ENCODE measurements around the gene OR52K1.

The OR52K1 gene

DNA sequence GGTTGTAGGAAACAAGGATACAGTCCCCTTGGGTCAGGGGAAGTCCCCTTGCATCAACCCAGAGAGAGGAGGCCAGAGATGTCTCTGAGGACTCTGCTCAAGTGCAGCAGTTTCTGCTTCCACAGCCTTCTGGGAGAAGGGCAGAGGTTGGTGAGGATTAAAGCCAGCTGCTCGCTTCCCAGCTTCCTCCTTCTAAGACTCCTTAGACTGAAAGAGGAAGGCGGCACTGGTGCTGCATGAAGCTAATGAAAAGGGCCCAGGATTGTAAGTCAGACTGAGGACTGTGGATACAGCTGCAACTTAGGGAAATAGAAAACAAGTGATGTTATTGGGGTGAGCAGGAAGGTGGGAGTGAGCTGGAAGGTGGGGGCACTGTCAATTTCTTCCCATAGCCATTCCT lies at the start of gene OR52K1:
Gene OR52K1, plus strand, starts transcription at position 202 of the 400 bp plus-strand sequence. CDS start 6,255 bp downstream, outside the sequence.
- Mint-ChIP-seq H3K4me1 (no peaks in the 10 kb centered on the region), H3K4me3 (no peak within 1 kb of the TSS), H3K36me3 (no peaks in the 10 kb centered on the region), H3K27me3 (peaks cover 5% of the 10 kb centered on the region), H3K9me3 (no peaks in the 10 kb centered on the region), H3K27ac (no peak within 1 kb of the TSS)
- no peak for DNase-seq
- CTCF ChIA-PET = interaction anchor here (0.8 to 1.2 kb wide), 2 partner anchors 10 to 11 kb away, joined by 3 read pairs; no protein-coding TSS in a partner anchor

DNA sequence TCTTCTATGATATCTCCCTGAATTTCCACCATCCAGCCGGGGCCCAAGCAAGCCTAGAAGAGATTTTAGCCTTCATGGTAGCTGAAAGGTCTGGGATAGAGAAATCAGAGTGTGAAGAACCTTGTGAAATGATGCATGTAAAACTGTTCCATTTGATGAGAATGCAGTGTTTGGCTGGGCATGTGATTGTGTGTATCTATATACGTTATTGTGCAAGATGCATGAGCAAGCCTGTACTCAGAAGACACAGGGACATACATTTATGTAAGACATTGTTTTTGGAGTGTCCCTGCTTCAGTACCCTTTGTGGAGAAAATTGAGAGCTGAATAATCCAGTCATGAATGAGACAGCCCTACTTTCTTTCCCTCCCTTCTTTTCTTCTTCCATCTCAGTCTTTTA lies 48.6 kb upstream of the OR52K1 start:
- CTCF ChIA-PET = no interaction called here
- H3K4me3 Mint-ChIP-seq = no peak overlapping the region
- H3K36me3 Mint-ChIP-seq = no peaks in the 10 kb centered on the region
- no peaks in the 10 kb centered on the region for H3K9me3 Mint-ChIP-seq
- no peak overlapping the region for H3K27ac Mint-ChIP-seq
- no peak for DNase-seq
- peaks cover 9% of the 10 kb centered on the region for H3K27me3 Mint-ChIP-seq
- no peaks in the 10 kb centered on the region for H3K4me1 Mint-ChIP-seq

DNA sequence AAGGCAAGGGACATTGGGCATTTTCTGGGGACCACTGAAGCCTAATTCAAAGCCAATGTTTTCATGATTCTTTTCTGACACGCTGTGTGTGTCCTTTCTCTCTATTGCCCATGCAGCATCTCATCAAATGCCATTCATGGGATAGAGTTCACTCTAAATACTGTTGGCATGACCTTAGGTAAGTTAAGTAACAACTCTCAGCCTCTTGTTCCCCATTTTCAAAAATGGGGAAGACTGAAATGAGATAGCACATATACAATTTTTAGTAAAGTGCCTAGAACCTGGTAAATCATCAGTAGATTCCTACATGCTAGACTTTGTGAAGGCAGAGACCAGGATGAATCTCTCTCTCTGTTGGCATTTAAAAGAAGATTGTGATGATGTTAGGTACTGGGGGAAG lies 46.0 kb upstream of the OR52K1 start:
- CTCF ChIA-PET = no interaction called here
- Mint-ChIP-seq H3K4me1 (no peaks in the 10 kb centered on the region), H3K4me3 (no peak overlapping the region), H3K9me3 (no peaks in the 10 kb centered on the region), H3K36me3 (no peaks in the 10 kb centered on the region), H3K27me3 (peaks cover 9% of the 10 kb centered on the region), H3K27ac (no peak overlapping the region)
- DNase-seq = no peak

DNA sequence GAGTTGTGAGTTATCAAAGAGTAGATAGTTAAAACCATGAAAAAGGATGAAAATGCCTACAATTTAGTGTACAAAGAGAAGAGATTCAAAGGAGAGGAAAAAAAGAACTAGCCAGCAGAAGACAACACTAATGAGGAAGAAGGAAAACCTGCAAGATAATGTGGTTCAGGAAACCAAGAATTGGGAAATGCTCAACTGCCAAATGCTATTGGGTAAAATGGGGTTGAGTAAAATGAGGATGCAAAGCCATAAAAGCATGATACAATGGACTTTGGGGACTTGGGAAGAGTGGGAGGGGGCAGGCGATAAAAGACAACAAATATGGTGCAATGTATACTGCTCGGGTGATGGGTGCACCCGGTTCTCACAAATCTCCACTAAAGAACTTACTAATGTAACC lies 40.9 kb upstream of the OR52K1 start:
- Mint-ChIP-seq H3K4me1 (no peaks in the 10 kb centered on the region), H3K9me3 (no peaks in the 10 kb centered on the region), H3K27me3 (no peaks in the 10 kb centered on the region), H3K27ac (no peak overlapping the region), H3K4me3 (no peak overlapping the region), H3K36me3 (no peaks in the 10 kb centered on the region)
- CTCF ChIA-PET = no interaction called here
- no peak for DNase-seq

DNA sequence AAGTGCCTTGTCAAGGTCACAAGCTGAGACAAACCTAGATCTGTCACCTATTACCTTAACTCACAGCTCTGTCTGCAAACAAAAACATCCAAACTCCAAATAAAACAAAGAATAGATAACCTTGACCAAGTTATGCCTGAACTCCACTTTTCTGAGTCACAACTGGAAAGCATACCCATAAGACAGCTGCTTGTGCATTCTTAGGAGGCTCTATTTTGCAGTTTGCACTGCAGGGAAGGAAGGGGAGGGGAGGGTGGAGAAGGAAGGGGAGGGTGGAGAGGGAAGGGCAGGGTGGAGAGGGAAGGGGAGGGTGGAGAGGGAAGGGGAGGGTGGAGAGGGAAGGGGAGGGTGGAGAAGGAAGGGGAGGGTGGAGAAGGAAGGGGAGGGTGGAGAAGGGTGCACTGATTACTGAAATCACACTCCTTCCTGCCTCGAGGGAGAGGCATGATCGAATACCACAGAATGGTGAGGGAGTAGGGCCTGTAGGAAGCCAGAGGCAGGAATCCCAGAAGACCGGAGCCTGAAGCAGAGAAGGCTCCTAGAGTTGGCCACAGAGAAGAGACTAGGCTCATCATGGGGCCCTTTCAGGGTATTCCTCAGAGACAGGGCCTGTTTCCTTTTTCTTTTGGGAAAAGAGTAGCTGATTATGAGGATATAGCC lies 39.1 kb upstream of the OR52K1 start:
- Mint-ChIP-seq H3K36me3 (no peaks in the 10 kb centered on the region), H3K27me3 (no peaks in the 10 kb centered on the region), H3K4me1 (no peaks in the 10 kb centered on the region), H3K9me3 (no peaks in the 10 kb centered on the region), H3K27ac (no peak overlapping the region), H3K4me3 (no peak overlapping the region)
- CTCF ChIA-PET = no interaction called here
- no peak for DNase-seq

DNA sequence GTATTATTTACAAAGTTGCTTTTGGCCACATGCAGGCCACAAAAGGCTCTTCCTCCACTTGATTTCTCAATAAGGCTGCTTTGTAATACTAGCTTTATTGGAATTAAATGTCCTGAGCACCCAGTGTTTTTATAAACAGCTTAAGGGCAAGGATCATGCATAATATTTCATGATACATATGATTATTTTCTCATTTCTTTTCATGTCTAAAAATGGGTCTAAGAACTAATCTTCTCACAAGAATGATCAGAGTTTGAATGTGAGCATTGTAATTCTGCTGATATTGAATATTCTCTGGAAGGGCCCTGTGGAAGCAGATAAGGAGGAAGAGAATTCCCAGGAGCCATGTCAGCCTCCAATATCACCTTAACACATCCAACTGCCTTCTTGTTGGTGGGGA lies 33.5 kb upstream of the OR52K1 start, which contains the start of gene OR52K2:
Gene OR52K2, plus strand, starts transcription at position 301 of the 400 bp plus-strand sequence. Its CDS starts 45 bp downstream, at position 346.
- H3K4me1 Mint-ChIP-seq = peaks cover 3% of the 10 kb centered on the region
- no peak for DNase-seq
- H3K27ac Mint-ChIP-seq = no peak within 1 kb of the TSS
- no peak within 1 kb of the TSS for H3K4me3 Mint-ChIP-seq
- peaks cover 2% of the 10 kb centered on the region for H3K9me3 Mint-ChIP-seq
- H3K36me3 Mint-ChIP-seq = peaks cover under 1% of the 10 kb centered on the region
- H3K27me3 Mint-ChIP-seq = peaks cover 7% of the 10 kb centered on the region
- CTCF ChIA-PET = no interaction called here

DNA sequence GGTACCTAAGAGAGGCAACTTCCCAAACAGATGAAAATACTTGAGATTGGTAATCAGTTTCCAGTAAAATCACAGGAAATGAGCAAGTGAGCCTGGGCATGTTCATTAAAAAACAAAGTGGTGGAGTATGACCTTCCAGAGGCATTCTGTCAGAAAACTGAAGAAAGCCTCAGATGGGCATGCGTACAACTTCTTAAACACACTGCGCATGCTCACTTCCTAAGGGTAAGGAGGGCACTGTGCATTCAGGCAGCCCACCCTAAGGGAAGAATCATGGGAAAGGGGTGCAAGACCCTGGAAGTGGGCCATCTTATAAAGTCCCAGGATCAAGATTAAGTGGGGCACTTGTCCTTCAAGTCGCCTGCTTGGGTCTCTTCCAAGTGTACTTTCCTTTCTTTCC lies 29.3 kb upstream of the OR52K1 start:
- Mint-ChIP-seq H3K27ac (no peak overlapping the region), H3K36me3 (peaks cover 5% of the 10 kb centered on the region), H3K9me3 (peaks cover 11% of the 10 kb centered on the region), H3K4me3 (no peak overlapping the region), H3K27me3 (peaks cover 7% of the 10 kb centered on the region), H3K4me1 (peaks cover 16% of the 10 kb centered on the region)
- CTCF ChIA-PET = interaction anchor here (0.6 to 0.7 kb wide), 2 partner anchors 19 to 268 kb away, joined by 3 to 4 read pairs; no protein-coding TSS in a partner anchor
- DNase-seq = no peak

DNA sequence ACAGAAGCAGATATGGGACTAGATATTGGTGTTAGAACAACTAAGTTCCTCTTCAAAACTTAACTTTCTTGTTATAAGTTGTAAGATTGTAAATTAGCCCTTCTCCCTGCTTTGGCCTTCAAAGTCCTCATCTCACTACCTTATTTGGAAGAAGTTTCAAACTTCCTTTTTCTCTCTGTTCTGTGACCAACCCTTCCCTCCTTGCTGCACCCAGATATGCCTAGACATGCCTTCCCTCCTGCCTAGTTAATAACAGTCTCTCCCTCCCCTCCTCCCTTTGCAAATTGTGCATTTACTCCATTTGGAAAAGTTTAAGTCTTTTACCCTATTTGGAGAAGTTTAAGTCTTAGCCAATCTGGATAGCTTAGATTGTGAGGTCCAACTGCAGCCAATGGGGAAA lies 28.4 kb upstream of the OR52K1 start:
- no peak overlapping the region for H3K27ac Mint-ChIP-seq
- CTCF ChIA-PET = interaction anchor here (0.7 kb wide), 1 partner anchor 269 kb away, joined by 3 read pairs; no protein-coding TSS in a partner anchor
- DNase-seq = no peak
- H3K4me3 Mint-ChIP-seq = no peak overlapping the region
- peaks cover 18% of the 10 kb centered on the region for H3K4me1 Mint-ChIP-seq
- H3K27me3 Mint-ChIP-seq = peaks cover 7% of the 10 kb centered on the region
- H3K9me3 Mint-ChIP-seq = peaks cover 11% of the 10 kb centered on the region
- peaks cover 5% of the 10 kb centered on the region for H3K36me3 Mint-ChIP-seq

DNA sequence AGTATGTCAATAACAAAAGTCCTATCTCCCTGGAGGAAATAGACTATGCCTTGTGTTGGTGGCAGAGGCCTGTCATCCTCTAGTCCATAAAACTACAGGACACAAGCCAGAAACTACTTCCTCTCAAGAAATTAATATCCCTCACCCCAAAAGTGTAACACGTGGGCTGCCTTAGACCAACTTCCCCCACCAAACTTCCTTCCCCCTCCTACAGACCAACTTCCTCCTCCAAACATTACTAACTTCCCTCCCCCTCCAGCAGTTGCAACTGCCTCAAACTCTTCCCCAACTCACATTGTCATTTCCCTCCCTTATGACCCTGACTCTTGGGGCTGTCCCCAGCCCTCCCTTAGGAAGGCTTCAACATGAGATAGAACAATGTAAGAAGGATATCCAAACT lies 27.0 kb upstream of the OR52K1 start:
- Mint-ChIP-seq H3K4me3 (no peak overlapping the region), H3K27ac (no peak overlapping the region), H3K27me3 (peaks cover 7% of the 10 kb centered on the region), H3K36me3 (peaks cover 5% of the 10 kb centered on the region), H3K4me1 (peaks cover 28% of the 10 kb centered on the region), H3K9me3 (peaks cover 11% of the 10 kb centered on the region)
- CTCF ChIA-PET = no interaction called here
- DNase-seq = no peak

DNA sequence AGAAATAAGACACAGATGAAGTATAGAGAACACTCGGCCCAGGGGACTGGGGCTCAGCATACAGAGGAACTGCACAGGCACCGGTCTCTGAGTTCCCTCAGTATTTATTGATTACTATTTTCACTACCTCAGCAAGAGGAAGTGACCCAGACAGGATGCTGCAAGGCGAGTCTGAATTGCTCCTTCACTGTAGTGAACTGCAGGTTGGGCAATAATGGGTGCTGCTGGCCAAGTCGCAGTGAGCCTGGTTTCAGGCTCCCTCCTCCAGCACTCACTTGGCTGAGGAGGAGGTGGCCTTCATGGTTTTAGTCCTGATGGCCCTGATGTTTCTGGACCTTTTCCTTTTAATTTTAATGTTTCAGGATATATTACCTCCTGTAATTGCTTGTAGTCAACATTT lies 22.9 kb upstream of the OR52K1 start:
- CTCF ChIA-PET = no interaction called here
- Mint-ChIP-seq H3K27me3 (no peaks in the 10 kb centered on the region), H3K4me3 (no peak overlapping the region), H3K4me1 (peaks cover 27% of the 10 kb centered on the region), H3K27ac (no peak overlapping the region), H3K36me3 (peaks cover 6% of the 10 kb centered on the region), H3K9me3 (peaks cover 13% of the 10 kb centered on the region)
- DNase-seq = no peak

DNA sequence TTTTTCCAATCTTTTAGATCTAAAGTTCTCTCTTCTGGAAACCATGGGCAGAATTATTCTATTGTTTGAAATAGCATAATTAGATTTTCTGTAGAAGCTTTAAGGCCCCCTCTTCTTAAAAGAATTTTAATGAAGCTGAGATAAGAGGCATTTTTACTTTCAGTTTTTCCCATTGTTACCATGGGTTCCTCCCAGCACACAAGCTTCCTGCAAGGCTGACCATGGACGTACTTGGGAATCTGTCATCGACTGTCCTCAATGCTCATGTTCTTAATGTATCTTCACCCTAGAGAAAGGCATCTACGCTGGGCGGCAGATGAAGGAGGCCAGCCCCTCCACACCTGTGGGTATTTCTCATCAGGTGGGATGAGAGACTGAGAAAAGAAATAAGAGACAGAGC lies 22.3 kb upstream of the OR52K1 start:
- Mint-ChIP-seq H3K9me3 (peaks cover 11% of the 10 kb centered on the region), H3K4me1 (peaks cover 28% of the 10 kb centered on the region), H3K27me3 (no peaks in the 10 kb centered on the region), H3K27ac (no peak overlapping the region), H3K36me3 (peaks cover 11% of the 10 kb centered on the region), H3K4me3 (no peak overlapping the region)
- CTCF ChIA-PET = no interaction called here
- DNase-seq = no peak

DNA sequence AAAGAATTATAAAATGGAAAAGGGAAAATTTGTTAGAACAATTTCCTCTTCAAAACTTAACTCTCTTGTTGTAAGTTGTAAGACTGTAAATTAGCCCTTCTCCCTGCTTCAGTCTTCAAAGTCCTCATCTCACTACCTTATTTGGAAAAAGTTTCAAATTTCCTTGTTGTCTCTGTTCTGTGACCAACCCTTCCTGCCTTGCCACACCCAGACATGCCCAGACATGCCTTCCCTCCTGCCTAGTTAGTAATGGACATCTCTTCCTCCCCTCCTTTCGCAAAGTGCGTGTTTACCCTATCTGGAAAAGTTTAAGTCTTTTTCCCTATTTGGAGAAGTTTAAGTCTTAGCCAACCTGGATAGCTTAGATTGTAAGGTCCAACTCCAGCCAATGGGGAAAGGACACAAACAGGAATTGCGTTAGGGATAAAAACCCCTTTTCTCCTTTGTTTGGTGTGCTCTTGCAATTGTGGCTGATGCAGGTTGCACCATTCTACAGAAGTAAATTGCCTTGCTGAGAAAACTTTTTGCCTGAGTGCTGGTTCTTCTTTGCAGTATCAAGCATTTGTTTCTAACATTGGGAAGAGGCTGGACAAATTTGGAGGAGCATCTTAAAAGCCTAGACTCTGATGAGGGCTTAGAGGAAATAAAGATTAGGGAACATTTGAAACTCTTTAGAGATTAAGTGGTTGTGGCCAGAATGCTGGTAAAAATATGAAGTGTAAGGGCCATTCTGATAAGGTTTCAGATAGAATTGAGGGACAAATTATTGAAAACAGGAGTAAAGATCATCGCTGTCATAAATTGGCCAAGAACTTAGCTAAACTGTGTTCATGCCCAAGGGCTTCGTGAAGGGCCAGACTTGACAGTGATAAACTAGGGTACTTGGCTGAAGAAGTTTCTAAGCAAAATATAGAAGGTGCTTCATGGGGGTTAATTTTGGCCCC lies 18.0 kb upstream of the OR52K1 start:
- Mint-ChIP-seq H3K4me1 (peaks cover 15% of the 10 kb centered on the region), H3K27me3 (peaks cover 4% of the 10 kb centered on the region), H3K27ac (no peak overlapping the region), H3K9me3 (peaks cover 14% of the 10 kb centered on the region), H3K4me3 (no peak overlapping the region), H3K36me3 (peaks cover 8% of the 10 kb centered on the region)
- CTCF ChIA-PET = no interaction called here
- DNase-seq = no peak

DNA sequence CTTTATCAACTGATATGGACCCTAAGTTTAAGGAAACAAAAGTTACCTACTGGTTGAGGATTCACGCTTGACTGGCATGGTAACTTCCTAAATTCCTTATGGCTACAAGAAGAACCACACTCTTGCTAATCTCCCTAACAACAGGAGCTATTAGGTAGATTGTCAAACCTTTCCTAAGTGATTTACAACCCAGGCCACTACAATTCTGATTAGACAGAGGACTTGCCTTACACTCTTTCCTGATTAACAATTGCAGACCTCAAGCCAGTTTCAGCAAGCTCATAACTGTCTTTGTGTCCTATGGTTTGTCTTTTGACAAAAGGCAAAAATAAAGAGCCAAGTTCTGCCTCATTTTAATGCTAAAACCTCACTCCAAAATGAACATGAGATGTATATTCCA lies 17.0 kb upstream of the OR52K1 start:
- H3K4me1 Mint-ChIP-seq = peaks cover 10% of the 10 kb centered on the region
- CTCF ChIA-PET = no interaction called here
- H3K36me3 Mint-ChIP-seq = peaks cover 8% of the 10 kb centered on the region
- peaks cover 4% of the 10 kb centered on the region for H3K27me3 Mint-ChIP-seq
- H3K9me3 Mint-ChIP-seq = peaks cover 14% of the 10 kb centered on the region
- no peak for DNase-seq
- H3K27ac Mint-ChIP-seq = no peak overlapping the region
- H3K4me3 Mint-ChIP-seq = no peak overlapping the region

DNA sequence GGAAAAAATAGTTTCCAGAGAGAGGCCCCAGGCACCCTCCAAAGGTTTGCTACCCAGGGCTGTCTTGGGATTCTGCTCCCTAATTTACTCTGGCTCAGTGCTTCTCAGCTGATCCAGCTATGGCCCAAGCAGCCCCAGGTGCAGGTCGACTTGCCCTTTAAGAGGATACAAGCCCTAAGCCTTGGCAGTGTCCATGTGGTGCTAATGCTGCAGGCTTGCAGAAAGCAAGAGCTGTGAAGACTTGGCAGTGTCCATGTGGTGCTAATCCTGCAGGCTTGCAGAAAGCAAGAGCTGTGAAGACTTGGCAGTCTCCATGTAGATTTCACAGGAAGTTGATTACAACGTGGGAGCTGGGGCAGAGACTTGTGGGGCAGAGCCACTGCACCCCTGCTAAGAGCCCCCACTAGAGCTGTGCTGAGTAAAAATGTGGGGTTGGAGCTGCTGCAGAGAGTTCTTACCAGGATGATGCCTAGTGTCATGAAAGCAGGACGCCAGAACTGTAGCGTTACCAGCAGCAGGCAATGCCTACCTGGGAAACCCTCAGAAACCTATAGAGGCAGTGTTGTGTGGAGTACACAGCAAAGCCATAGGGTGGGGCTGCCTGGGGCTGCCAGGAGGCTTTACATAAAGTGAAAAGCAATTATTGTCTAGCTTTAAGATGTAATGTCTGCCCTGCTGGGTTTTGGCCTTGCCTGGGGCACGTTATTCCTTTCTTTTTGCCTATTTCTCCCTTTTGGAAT lies 16.1 kb upstream of the OR52K1 start:
- Mint-ChIP-seq H3K36me3 (peaks cover 8% of the 10 kb centered on the region), H3K4me1 (peaks cover 10% of the 10 kb centered on the region), H3K4me3 (no peak overlapping the region), H3K9me3 (peaks cover 14% of the 10 kb centered on the region), H3K27ac (no peak overlapping the region), H3K27me3 (peaks cover 8% of the 10 kb centered on the region)
- no peak for DNase-seq
- CTCF ChIA-PET = no interaction called here
